ENCODE results near the gene ZBTB16.

The ZBTB16 gene

DNA sequence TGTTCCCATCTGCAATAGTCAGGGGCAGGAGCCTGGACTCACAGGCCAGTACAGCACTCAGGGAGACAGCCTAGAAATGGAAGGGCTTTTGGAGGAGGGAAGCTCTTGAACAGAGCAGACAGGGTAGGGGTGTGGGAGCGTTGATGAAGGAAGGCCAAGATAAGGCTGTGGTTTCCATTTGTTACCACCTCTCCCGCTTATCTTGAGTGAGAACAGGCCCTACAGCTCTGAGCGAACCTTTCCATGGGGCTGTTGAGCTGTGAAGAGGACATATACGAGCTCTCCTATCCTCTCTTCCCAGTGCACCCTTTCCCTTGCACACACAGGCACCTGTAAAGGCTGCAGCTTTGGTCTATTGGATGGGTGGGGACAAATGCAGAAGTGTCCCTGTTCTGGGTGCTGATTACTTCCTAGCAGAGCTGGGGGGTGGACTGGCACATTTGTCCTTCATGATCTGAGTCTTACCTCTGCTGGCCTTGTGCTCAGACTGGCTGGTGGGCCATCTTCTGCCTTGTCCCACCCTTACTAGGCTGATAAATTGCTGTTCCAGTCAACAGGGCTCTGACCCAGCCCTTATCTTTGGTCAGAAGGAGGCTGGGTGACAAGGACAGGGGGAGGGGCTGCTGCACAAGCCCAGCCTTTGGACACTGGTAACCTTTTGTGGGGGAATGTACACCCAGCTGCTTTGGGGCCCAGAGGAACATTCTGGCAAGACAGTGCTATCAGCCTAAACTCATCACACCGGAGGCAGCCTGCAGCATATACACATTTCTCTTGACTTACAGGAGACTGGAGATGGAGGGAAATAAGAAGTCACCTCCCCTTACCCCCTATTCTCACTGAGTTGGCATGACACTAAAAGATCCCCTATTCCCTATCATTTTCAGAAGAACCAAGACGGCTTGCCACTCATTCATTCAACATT is 156.6 kb downstream of the ZBTB16 start:
- TF ChIP-seq EZH2 (IDR thresholded peaks at IDR 0.05; ENCODE audit: borderline replicate concordance, low read depth, low read length, severe bottlenecking) = no peak
- TF ChIP-seq, protein P1, sequence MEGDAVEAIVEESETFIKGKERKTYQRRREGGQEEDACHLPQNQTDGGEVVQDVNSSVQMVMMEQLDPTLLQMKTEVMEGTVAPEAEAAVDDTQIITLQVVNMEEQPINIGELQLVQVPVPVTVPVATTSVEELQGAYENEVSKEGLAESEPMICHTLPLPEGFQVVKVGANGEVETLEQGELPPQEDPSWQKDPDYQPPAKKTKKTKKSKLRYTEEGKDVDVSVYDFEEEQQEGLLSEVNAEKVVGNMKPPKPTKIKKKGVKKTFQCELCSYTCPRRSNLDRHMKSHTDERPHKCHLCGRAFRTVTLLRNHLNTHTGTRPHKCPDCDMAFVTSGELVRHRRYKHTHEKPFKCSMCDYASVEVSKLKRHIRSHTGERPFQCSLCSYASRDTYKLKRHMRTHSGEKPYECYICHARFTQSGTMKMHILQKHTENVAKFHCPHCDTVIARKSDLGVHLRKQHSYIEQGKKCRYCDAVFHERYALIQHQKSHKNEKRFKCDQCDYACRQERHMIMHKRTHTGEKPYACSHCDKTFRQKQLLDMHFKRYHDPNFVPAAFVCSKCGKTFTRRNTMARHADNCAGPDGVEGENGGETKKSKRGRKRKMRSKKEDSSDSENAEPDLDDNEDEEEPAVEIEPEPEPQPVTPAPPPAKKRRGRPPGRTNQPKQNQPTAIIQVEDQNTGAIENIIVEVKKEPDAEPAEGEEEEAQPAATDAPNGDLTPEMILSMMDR (IDR thresholded peaks at IDR 0.05; ENCODE audit: borderline replicate concordance, extremely low read depth, low read length, poor library complexity, severe bottlenecking) = no peak
- Histone ChIP-seq H3K27me3 (ENCODE audit: insufficient read depth, low read length, poor library complexity) (peaks cover 9% of the 10 kb centered on the region), H3K27ac (ENCODE audit: low read length) (no peak overlapping the region), H4K20me1 (ENCODE audit: insufficient read depth, low read length) (no peaks in the 10 kb centered on the region), H3K9ac (ENCODE audit: low read depth, low read length) (no peak overlapping the region), H3K4me3 (ENCODE audit: low read depth in 1 of 2, low read length in 2 of 2) (no peak overlapping the region), H3K9me3 (ENCODE audit: insufficient read depth, low read length, severe bottlenecking) (no peaks in the 10 kb centered on the region), H3K4me2 (ENCODE audit: insufficient read depth, low read length) (no peak overlapping the region), H3K4me1 (ENCODE audit: insufficient read depth, low read length) (no peaks in the 10 kb centered on the region), H3K36me3 (ENCODE audit: insufficient read depth, low read length) (no peaks in the 10 kb centered on the region), H2AFZ (ENCODE audit: low read depth, low read length) (no peak overlapping the region), H3K79me2 (ENCODE audit: insufficient read depth, low read length) (no peaks in the 10 kb centered on the region)
- DNase-seq (no peak), ATAC-seq (ENCODE audit: insufficient read depth, low read depth) (no peak)

DNA sequence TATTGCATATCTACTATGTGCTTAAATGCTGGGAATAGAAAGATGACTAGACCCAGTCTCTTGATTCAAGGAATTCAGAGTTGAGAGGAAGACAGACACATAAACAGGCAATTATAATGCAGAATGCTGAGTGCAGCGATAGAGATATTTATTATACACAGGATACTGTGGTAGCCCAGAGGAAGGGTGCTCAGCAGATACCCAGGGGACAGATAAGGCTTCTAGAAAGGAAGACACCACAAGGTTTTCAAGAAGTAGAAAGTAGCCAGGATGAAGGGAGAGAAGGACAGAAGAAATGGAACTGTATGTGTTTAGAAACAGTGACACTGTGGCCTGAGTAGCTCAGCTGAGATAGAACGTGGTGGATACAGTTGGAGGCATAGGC is 157.3 kb downstream of the ZBTB16 start:
- no peak for ATAC-seq (ENCODE audit: insufficient read depth, low read depth)
- no peaks in the 10 kb centered on the region for H3K79me2 ChIP-seq (ENCODE audit: insufficient read depth, low read length)
- H4K20me1 ChIP-seq (ENCODE audit: insufficient read depth, low read length) = no peaks in the 10 kb centered on the region
- H3K4me3 ChIP-seq (ENCODE audit: low read depth in 1 of 2, low read length in 2 of 2) = no peak overlapping the region
- H2AFZ ChIP-seq (ENCODE audit: low read depth, low read length) = no peak overlapping the region
- H3K27ac ChIP-seq (ENCODE audit: low read length) = no peak overlapping the region
- H3K4me2 ChIP-seq (ENCODE audit: insufficient read depth, low read length) = no peak overlapping the region
- DNase-seq = no peak
- no peaks in the 10 kb centered on the region for H3K4me1 ChIP-seq (ENCODE audit: insufficient read depth, low read length)
- no peaks in the 10 kb centered on the region for H3K36me3 ChIP-seq (ENCODE audit: insufficient read depth, low read length)
- no peaks in the 10 kb centered on the region for H3K9me3 ChIP-seq (ENCODE audit: insufficient read depth, low read length, severe bottlenecking)
- H3K27me3 ChIP-seq (ENCODE audit: insufficient read depth, low read length, poor library complexity) = peaks cover 9% of the 10 kb centered on the region
- TF ChIP-seq, protein P1 (IDR thresholded peaks at IDR 0.05; ENCODE audit: borderline replicate concordance, extremely low read depth, low read length, poor library complexity, severe bottlenecking) = no peak
- no peak for TF ChIP-seq EZH2 (IDR thresholded peaks at IDR 0.05; ENCODE audit: borderline replicate concordance, low read depth, low read length, severe bottlenecking)
- H3K9ac ChIP-seq (ENCODE audit: low read depth, low read length) = no peak overlapping the region

DNA sequence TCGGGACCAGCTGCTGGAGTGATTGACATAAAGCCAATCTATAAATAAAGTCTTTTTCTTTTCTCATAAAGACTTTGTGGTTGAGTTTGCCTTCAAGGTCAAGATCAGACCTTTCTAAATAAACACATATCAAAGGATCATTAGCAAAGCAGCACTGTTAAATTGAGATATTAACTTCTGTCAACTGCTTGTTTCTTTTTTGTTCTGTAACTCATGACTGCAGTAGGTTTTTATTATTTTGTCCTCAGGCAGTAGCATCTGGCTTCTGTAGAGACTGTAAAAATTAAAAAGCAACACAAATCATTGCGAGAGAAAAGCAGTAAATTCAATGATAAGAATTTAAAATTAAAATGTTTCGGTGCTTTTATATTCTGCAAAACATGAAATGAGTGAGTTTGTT is 159.0 kb downstream of the ZBTB16 start:
- H3K79me2 ChIP-seq (ENCODE audit: insufficient read depth, low read length) = no peaks in the 10 kb centered on the region
- no peak overlapping the region for H3K4me2 ChIP-seq (ENCODE audit: insufficient read depth, low read length)
- no peaks in the 10 kb centered on the region for H3K9me3 ChIP-seq (ENCODE audit: insufficient read depth, low read length, severe bottlenecking)
- no peak overlapping the region for H3K9ac ChIP-seq (ENCODE audit: low read depth, low read length)
- no peaks in the 10 kb centered on the region for H3K36me3 ChIP-seq (ENCODE audit: insufficient read depth, low read length)
- no peaks in the 10 kb centered on the region for H4K20me1 ChIP-seq (ENCODE audit: insufficient read depth, low read length)
- H3K27me3 ChIP-seq (ENCODE audit: insufficient read depth, low read length, poor library complexity) = peaks cover 6% of the 10 kb centered on the region
- H3K4me3 ChIP-seq (ENCODE audit: low read depth in 1 of 2, low read length in 2 of 2) = no peak overlapping the region
- H3K27ac ChIP-seq (ENCODE audit: low read length) = no peak overlapping the region
- H2AFZ ChIP-seq (ENCODE audit: low read depth, low read length) = no peak overlapping the region
- DNase-seq = no peak
- TF ChIP-seq EZH2 (IDR thresholded peaks at IDR 0.05; ENCODE audit: borderline replicate concordance, low read depth, low read length, severe bottlenecking) = no peak
- TF ChIP-seq, protein P1 (IDR thresholded peaks at IDR 0.05; ENCODE audit: borderline replicate concordance, extremely low read depth, low read length, poor library complexity, severe bottlenecking) = no peak
- no peak for ATAC-seq (ENCODE audit: insufficient read depth, low read depth)
- no peaks in the 10 kb centered on the region for H3K4me1 ChIP-seq (ENCODE audit: insufficient read depth, low read length)

Measured in DND-41 (cell line).